ENCODE results near the gene PDZD8. TPM values are rescaled to one million over a fixed set of nuclear protein-coding genes. Genes with fewer than 3 reads are reported as not detected.
"Not testable (repeated sequence)": the region's sequence is repeated elsewhere in the genome, so short reads cannot be mapped to it uniquely, and the experiment has no call there.

PDZD8 gene
- total and polyA plus RNA-seq, 8 donors, result 3.5 to 60.5 (median 15.4) TPM

DNA sequence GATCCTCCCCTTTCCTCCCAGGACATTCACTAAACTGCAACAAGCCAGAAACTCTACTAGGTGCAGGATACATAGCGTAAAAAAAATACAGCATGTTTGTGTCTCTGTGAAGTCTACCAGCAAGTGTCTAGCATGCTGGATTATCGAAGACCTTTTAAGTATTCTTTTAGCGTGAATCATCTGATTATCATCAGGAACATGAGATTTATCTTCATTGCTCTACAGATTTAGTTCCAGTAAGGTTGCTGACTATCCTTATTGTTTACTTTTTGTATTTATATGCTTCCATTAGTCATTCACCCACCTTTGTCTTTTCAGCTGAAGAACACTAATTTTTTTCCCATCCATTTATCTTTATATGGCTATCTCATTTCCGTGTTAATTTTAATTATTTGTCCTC, 62.8 kb downstream of the PDZD8 start:
- TF ChIP-seq EP300 (IDR thresholded peaks at IDR 0.05) (no peak), POLR2AphosphoS5 (IDR thresholded peaks at IDR 0.05) (no peak), POLR2A (IDR thresholded peaks at IDR 0.05) (no peak)
- TF ChIP-seq, protein P1, sequence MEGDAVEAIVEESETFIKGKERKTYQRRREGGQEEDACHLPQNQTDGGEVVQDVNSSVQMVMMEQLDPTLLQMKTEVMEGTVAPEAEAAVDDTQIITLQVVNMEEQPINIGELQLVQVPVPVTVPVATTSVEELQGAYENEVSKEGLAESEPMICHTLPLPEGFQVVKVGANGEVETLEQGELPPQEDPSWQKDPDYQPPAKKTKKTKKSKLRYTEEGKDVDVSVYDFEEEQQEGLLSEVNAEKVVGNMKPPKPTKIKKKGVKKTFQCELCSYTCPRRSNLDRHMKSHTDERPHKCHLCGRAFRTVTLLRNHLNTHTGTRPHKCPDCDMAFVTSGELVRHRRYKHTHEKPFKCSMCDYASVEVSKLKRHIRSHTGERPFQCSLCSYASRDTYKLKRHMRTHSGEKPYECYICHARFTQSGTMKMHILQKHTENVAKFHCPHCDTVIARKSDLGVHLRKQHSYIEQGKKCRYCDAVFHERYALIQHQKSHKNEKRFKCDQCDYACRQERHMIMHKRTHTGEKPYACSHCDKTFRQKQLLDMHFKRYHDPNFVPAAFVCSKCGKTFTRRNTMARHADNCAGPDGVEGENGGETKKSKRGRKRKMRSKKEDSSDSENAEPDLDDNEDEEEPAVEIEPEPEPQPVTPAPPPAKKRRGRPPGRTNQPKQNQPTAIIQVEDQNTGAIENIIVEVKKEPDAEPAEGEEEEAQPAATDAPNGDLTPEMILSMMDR (IDR thresholded peaks at IDR 0.05), result no peak
- Histone ChIP-seq H3K27ac (no peak overlapping the region), H3K9me3 (no peaks in the 10 kb centered on the region), H3K4me1 (no peaks in the 10 kb centered on the region), H3K36me3 (peaks cover 0 to 31% (median 11%) of the 10 kb centered on the region in 4 donors), H3K4me3 (no peak overlapping the region), H3K27me3 (no peaks in the 10 kb centered on the region)
- DNase-seq, result no peak
- intact Hi-C loops (cut with DNase I; ENCODE audit: low total_unique reads), result no loop called here
- WGBS, 5 donors, result 87 to 96% (median 89%) methylated on average over 4 of the region's 4 CpGs

DNA sequence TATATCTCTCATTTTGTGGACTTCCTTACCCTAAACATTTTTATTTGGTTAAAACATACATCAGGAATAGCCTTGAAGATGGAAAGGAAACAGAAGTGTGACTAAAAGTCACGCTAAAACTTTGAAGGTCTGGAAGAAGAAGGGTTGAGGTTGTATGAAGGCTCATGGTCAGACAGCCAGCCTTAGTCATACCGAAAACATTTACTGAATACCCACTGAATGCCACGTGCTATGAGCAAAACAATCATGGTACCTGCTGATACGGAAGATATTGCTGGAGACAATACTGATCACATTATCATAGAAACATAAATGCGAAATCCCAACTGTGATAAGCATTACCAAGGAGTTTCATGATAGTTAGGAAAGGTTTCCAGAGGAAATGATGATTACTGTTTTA, 64.0 kb downstream of the PDZD8 start:
- Histone ChIP-seq H3K27me3 (no peaks in the 10 kb centered on the region), H3K4me1 (no peaks in the 10 kb centered on the region), H3K4me3 (no peak overlapping the region), H3K36me3 (peaks cover 0 to 30% (median 11%) of the 10 kb centered on the region in 4 donors), H3K27ac (no peak overlapping the region), H3K9me3 (no peaks in the 10 kb centered on the region)
- intact Hi-C loops (cut with DNase I; ENCODE audit: low total_unique reads), result no loop called here
- no peak for DNase-seq
- TF ChIP-seq EP300 (IDR thresholded peaks at IDR 0.05) (no peak), POLR2AphosphoS5 (IDR thresholded peaks at IDR 0.05) (no peak), POLR2A (IDR thresholded peaks at IDR 0.05) (no peak)
- TF ChIP-seq, protein P1 (IDR thresholded peaks at IDR 0.05), result no peak
- WGBS, 5 donors, result 93 to 95% (median 94%) methylated on average over 5 of the region's 5 CpGs

DNA sequence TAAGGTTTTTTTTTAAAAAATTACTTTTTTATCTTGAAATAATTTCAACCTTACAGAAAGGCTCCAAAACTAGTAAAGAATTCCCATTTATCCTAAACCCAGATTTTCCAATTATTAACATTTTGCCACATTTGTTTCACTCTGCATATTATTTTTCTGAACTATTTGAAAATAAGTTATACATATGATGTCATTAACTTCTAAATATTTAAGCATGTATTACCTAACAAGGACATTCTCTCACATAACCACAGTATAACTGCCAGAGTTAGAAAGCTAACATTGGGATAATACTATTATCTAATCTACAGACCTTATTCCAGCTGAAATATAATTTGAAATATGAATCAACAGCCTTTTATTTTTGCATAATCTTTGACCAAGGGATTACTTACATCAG, 68.6 kb downstream of the PDZD8 start:
- no peaks in the 10 kb centered on the region for H3K27me3 ChIP-seq
- no peaks in the 10 kb centered on the region for H3K4me1 ChIP-seq
- H3K27ac ChIP-seq, result no peak overlapping the region
- peaks cover 0 to 6% (median 0%) of the 10 kb centered on the region in 4 donors for H3K9me3 ChIP-seq
- intact Hi-C loops (cut with DNase I; ENCODE audit: low total_unique reads), result no loop called here
- TF ChIP-seq, protein P1 (IDR thresholded peaks at IDR 0.05), result no peak
- TF ChIP-seq POLR2A (IDR thresholded peaks at IDR 0.05) (no peak), EP300 (IDR thresholded peaks at IDR 0.05) (no peak), POLR2AphosphoS5 (IDR thresholded peaks at IDR 0.05) (no peak)
- peaks cover 0 to 14% (median 3%) of the 10 kb centered on the region in 4 donors for H3K36me3 ChIP-seq
- no peak for DNase-seq
- no peak overlapping the region for H3K4me3 ChIP-seq

DNA sequence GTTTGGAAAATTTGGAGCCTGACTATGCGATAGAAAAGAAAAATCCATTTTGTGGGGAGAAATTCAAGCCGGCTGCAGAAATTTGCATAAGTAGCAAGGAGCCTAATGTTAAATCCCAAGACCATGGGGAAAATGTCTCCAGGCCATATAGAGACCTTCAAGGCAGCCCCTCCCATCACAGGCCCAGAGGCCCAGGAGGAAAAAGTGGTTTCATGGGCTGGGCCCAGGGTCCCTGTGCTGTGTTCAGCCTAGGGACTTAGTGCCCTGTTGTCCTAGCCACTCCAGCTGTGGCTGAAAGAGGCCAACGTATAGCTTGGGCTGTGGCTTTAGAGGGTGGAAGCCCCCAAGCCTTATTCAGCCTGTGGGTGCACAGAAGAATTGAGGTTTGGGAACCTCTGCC, 71.8 kb downstream of the PDZD8 start:
- H3K9me3 ChIP-seq; H3K27me3 ChIP-seq; H3K27ac ChIP-seq; H3K4me3 ChIP-seq; intact Hi-C loops (cut with DNase I; ENCODE audit: low total_unique reads); H3K4me1 ChIP-seq; DNase-seq: not testable (repeated sequence)
- 93 to 100% (median 97%) methylated on average over 3 of the region's 3 CpGs for WGBS, 5 donors
- peaks cover 0 to 11% (median 0%) of the 10 kb centered on the region in 4 donors for H3K36me3 ChIP-seq

DNA sequence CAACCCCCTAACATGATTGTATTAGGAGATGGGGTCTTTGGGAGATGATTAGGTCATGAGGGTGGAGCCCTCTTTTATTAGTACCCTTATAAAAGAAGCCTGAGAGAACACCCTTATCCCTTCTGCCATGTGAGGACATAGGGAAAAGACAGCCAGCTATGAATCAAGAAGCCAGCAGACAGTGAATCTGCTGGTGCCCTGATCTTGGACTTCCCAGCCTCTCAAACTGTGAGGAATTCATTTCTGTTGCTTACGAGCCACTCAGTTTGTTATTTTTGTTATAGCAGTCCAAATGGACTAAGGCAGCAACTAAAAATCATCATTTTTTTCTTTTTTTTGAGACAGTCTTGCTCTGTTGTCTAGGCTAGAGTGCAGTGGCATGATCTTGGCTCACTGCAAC, 74.6 kb downstream of the PDZD8 start:
- Histone ChIP-seq H3K4me1 (no peaks in the 10 kb centered on the region), H3K27me3 (no peaks in the 10 kb centered on the region), H3K27ac (no peak overlapping the region), H3K36me3 (peaks cover 0 to 11% (median 0%) of the 10 kb centered on the region in 4 donors), H3K9me3 (peaks cover 0 to 6% (median 0%) of the 10 kb centered on the region in 4 donors), H3K4me3 (no peak overlapping the region)
- TF ChIP-seq POLR2AphosphoS5 (IDR thresholded peaks at IDR 0.05) (no peak), POLR2A (IDR thresholded peaks at IDR 0.05) (no peak), EP300 (IDR thresholded peaks at IDR 0.05) (no peak)
- TF ChIP-seq, protein P1 (IDR thresholded peaks at IDR 0.05), result no peak
- intact Hi-C loops (cut with DNase I; ENCODE audit: low total_unique reads), result no loop called here
- DNase-seq, result no peak
- 89 to 100% (median 98%) methylated on average over 1 of the region's 1 CpG for WGBS, 5 donors
